ENCODE results near the gene DUSP8. TPM values are rescaled to one million over a fixed set of nuclear protein-coding genes. Genes with fewer than 3 reads are reported as not detected.

The DUSP8 gene
- total RNA-seq, 4 donors from 2014 or later, result 2.5 to 18.4 (median 13.2) TPM

DNA sequence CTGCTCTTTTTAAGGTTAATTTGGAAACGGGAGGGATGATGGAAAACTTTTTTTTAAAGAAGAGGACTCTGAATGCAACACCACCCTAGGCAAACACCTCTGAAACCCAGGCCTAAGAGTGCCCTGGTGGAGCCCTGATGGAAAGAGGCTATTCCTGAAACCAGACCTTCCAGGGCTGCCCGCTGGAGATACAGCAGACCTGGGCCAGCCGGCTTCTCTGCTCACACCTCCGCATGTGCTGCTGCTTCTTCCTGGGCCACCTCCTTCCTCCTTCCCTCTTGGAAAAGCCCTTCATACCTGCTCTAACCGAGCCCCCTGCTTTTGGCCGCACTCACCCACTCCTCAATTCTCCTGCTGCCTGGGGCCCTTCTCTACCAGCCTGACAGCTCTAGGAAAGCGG is 37.9 kb downstream of the DUSP8 start:
- H3K4me1 ChIP-seq, result peaks cover 0 to 29% (median 0%) of the 10 kb centered on the region in 4 donors
- no peak for DNase-seq
- TF ChIP-seq, protein P1, sequence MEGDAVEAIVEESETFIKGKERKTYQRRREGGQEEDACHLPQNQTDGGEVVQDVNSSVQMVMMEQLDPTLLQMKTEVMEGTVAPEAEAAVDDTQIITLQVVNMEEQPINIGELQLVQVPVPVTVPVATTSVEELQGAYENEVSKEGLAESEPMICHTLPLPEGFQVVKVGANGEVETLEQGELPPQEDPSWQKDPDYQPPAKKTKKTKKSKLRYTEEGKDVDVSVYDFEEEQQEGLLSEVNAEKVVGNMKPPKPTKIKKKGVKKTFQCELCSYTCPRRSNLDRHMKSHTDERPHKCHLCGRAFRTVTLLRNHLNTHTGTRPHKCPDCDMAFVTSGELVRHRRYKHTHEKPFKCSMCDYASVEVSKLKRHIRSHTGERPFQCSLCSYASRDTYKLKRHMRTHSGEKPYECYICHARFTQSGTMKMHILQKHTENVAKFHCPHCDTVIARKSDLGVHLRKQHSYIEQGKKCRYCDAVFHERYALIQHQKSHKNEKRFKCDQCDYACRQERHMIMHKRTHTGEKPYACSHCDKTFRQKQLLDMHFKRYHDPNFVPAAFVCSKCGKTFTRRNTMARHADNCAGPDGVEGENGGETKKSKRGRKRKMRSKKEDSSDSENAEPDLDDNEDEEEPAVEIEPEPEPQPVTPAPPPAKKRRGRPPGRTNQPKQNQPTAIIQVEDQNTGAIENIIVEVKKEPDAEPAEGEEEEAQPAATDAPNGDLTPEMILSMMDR (IDR thresholded peaks at IDR 0.05), result no peak
- TF ChIP-seq POLR2A (IDR thresholded peaks at IDR 0.05), result no peak
- H3K27me3 ChIP-seq, result no peaks in the 10 kb centered on the region
- H3K9me3 ChIP-seq, result no peaks in the 10 kb centered on the region
- H3K27ac ChIP-seq, result no peak overlapping the region
- peaks cover 0 to 18% (median 0%) of the 10 kb centered on the region in 3 donors for H3K36me3 ChIP-seq
- H3K4me3 ChIP-seq, result no peak overlapping the region

DNA sequence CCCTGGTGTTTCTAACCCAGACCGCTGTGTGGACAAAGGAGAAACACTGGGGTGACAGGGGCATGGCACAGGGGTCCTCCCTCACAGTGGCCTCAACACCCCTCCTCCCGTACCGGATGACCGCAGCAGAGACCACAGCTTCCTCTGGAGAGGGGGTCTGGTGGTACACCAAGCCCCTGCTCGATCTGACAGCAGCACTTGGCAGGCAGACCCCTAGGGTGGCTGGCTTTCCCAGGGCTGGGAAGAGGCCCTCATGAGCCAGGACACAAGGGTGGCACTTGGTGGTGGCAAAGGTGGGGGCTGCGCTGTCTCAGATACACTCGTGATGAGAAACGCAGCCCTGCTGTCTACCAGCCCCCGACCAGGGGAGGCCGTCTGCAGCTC is 38.7 kb downstream of the DUSP8 start:
- Histone ChIP-seq H3K27me3 (no peaks in the 10 kb centered on the region), H3K9me3 (no peaks in the 10 kb centered on the region), H3K4me3 (no peak overlapping the region), H3K36me3 (peaks cover 0 to 18% (median 0%) of the 10 kb centered on the region in 3 donors), H3K4me1 (peaks cover 0 to 29% (median 0%) of the 10 kb centered on the region in 4 donors), H3K27ac (no peak overlapping the region)
- no peak for DNase-seq
- TF ChIP-seq, protein P1 (IDR thresholded peaks at IDR 0.05), result no peak
- no peak for TF ChIP-seq POLR2A (IDR thresholded peaks at IDR 0.05)

DNA sequence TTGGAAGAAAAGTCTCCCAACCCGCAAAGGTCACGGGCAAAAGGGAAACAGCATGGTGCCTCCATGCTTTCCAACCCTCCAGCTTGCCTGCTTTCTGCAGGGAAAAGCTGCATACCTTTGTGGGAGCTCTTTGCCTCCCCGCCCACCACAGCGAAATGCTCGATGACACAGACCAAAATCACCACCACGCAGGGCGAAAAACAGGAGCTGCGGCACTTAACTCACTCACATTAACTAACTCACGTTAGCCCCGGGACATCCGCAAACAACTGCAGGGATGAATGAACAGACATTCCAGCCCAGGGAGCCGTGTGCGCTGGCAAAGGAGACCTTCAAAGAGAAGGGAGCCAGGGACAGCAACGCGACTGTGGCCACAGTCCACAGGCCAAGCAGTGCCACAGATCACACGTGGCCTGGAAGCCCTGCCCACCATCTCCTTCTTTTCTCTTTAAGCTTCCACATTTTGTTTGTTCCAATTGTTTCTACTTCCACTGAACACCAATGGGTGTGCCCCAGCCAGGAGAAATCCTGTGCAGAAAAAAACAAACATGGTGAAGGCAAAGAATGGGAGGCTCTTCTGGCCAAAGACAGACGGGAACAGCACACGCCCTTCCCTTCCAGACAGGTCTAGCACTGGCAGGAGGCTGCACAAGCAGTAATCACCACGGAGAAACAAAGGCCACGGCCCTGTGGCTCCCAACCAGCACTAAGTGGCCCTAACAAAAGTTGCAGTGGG is 39.3 kb downstream of the DUSP8 start:
- Histone ChIP-seq H3K4me1 (peaks cover 0 to 29% (median 0%) of the 10 kb centered on the region in 4 donors), H3K27ac (no peak overlapping the region), H3K36me3 (peaks cover 0 to 18% (median 0%) of the 10 kb centered on the region in 3 donors), H3K27me3 (no peaks in the 10 kb centered on the region), H3K4me3 (no peak overlapping the region), H3K9me3 (no peaks in the 10 kb centered on the region)
- TF ChIP-seq, protein P1 (IDR thresholded peaks at IDR 0.05), result no peak
- TF ChIP-seq POLR2A (IDR thresholded peaks at IDR 0.05), result no peak
- DNase-seq, result no peak

DNA sequence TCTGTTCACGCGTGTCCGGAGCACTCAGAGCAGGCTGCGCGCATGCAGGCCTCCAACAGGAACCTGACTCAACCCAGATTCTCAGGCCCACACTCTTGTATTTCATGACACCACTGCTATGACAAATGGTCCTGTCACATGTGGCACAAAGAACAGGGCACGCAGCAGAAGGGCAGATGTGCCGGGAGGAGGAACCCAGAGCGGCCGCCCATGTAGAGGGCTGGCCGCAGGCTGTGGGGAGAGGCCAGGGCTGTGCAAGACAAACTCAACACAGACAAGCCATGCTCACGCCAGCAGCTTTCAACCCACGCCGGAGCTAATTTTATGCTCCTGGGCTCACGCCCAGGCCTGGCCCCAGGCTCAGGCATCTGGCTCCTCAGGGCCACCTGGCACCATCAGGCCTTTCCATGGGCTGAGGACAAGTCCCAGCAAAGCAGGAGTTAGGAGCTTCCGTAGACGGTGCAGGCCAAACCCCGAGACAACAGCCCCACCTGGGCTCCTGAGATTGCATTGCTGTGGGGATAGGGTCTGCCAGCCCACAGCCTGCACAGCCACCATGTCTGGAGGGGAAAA is 40.0 kb downstream of the DUSP8 start:
- no peak for DNase-seq
- no peak overlapping the region for H3K27ac ChIP-seq
- no peaks in the 10 kb centered on the region for H3K9me3 ChIP-seq
- peaks cover 0 to 18% (median 0%) of the 10 kb centered on the region in 3 donors for H3K36me3 ChIP-seq
- no peak overlapping the region for H3K4me3 ChIP-seq
- peaks cover 0 to 29% (median 0%) of the 10 kb centered on the region in 4 donors for H3K4me1 ChIP-seq
- TF ChIP-seq POLR2A (IDR thresholded peaks at IDR 0.05), result no peak
- TF ChIP-seq, protein P1 (IDR thresholded peaks at IDR 0.05), result no peak
- no peaks in the 10 kb centered on the region for H3K27me3 ChIP-seq

DNA sequence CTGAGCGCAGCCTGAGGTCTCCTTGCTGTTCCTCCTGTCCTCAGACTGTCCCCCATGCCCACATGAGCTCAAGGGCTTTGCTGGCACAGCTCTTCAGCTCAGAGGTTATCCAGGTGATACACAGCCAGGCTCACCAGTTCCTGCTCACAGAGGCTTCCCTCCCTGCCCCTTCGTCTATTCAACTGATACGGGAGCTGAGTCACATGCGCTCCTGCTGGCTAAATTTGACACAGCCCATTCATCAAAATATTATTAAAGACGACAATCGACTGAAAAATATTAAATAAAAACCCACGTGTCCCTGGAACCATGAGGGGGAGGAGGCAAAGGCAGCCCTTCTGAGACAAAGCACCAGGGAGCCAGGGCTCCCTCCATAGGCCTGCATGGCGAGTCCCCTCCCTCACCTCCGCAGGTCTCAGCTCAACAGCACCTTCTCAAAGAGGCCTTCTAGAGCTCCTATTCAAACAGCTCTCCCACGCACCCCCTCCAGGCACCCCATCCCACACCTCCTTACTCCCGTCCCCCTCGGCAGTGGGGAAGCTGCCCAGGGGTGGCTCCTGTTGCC is 40.5 kb downstream of the DUSP8 start:
- TF ChIP-seq, protein P1 (IDR thresholded peaks at IDR 0.05), result no peak
- no peak for TF ChIP-seq POLR2A (IDR thresholded peaks at IDR 0.05)
- no peaks in the 10 kb centered on the region for H3K9me3 ChIP-seq
- H3K4me1 ChIP-seq, result peaks cover 0 to 24% (median 0%) of the 10 kb centered on the region in 4 donors
- H3K36me3 ChIP-seq, result peaks cover 0 to 18% (median 0%) of the 10 kb centered on the region in 3 donors
- no peak overlapping the region for H3K27ac ChIP-seq
- DNase-seq, result no peak
- no peaks in the 10 kb centered on the region for H3K27me3 ChIP-seq
- H3K4me3 ChIP-seq, result no peak overlapping the region

All from Peyer's patch (tissue), 4 donors.